ENCODE data around the gene RDH13.
"Not testable (repeated sequence)": the region's sequence is repeated elsewhere in the genome, so short reads cannot be mapped to it uniquely, and the experiment has no call there.

The RDH13 gene

GRCh38 chr19:55109527-55110291, 46.8 kb upstream of the RDH13 start:
- Histone ChIP-seq H3K27ac (replicated peaks) (no peak overlapping the region), H3K27me3 (ENCODE audit: insufficient read depth, poor library complexity, severe bottlenecking) (no peaks in the 10 kb centered on the region), H3K4me3 (replicated peaks; ENCODE audit: insufficient read depth, low read length) (no peak overlapping the region)
- TF ChIP-seq, protein P1, sequence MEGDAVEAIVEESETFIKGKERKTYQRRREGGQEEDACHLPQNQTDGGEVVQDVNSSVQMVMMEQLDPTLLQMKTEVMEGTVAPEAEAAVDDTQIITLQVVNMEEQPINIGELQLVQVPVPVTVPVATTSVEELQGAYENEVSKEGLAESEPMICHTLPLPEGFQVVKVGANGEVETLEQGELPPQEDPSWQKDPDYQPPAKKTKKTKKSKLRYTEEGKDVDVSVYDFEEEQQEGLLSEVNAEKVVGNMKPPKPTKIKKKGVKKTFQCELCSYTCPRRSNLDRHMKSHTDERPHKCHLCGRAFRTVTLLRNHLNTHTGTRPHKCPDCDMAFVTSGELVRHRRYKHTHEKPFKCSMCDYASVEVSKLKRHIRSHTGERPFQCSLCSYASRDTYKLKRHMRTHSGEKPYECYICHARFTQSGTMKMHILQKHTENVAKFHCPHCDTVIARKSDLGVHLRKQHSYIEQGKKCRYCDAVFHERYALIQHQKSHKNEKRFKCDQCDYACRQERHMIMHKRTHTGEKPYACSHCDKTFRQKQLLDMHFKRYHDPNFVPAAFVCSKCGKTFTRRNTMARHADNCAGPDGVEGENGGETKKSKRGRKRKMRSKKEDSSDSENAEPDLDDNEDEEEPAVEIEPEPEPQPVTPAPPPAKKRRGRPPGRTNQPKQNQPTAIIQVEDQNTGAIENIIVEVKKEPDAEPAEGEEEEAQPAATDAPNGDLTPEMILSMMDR (IDR thresholded peaks at IDR 0.05; ENCODE audit: insufficient read depth, low read length): no peak
- TF ChIP-seq GABPA (IDR thresholded peaks at IDR 0.05; ENCODE audit: low read depth) (no peak), POLR2AphosphoS5 (IDR thresholded peaks at IDR 0.05; ENCODE audit: low read depth) (no peak), SPI1 (IDR thresholded peaks at IDR 0.05; ENCODE audit: borderline replicate concordance, low read depth) (no peak), REST (IDR thresholded peaks at IDR 0.05; ENCODE audit: insufficient replicate concordance, low read depth) (no peak)
- DNase-seq (ENCODE audit: low read depth in 1 of 2, low spot score in 1 of 2): no peak

DNA sequence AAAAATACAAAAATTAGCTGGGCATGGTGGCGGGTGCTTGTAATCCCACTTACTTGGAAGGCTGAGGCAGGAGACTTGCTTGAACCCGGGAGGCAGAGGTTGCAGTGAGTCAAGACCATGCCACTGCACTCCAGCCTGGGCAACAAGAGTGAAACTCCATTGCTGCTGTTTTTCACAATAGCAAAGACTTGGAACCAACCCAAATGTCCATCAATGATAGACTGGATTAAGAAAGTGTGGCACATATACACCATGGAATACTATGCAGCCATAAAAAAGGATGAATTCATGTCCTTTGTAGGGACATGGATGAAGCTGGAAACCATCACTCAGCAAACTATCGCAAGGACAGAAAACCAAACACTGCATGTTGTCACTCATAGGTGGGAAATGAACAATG, 44.3 kb upstream of the RDH13 start:
- not testable (repeated sequence) for H3K27me3 ChIP-seq (ENCODE audit: insufficient read depth, poor library complexity, severe bottlenecking); H3K4me3 ChIP-seq (replicated peaks; ENCODE audit: insufficient read depth, low read length); DNase-seq (ENCODE audit: low read depth in 1 of 2, low spot score in 1 of 2); H3K27ac ChIP-seq (replicated peaks)

GRCh38 chr19:55106591-55106990, 43.6 kb upstream of the RDH13 start:
- Histone ChIP-seq H3K27ac (replicated peaks) (no peak overlapping the region), H3K4me3 (replicated peaks; ENCODE audit: insufficient read depth, low read length) (no peak overlapping the region), H3K27me3 (ENCODE audit: insufficient read depth, poor library complexity, severe bottlenecking) (no peaks in the 10 kb centered on the region)
- TF ChIP-seq SPI1 (IDR thresholded peaks at IDR 0.05; ENCODE audit: borderline replicate concordance, low read depth): no peak
- TF ChIP-seq, protein P1 (IDR thresholded peaks at IDR 0.05; ENCODE audit: insufficient read depth, low read length): no peak
- no peak for TF ChIP-seq POLR2AphosphoS5 (IDR thresholded peaks at IDR 0.05; ENCODE audit: low read depth)
- TF ChIP-seq GABPA (IDR thresholded peaks at IDR 0.05; ENCODE audit: low read depth): no peak
- no peak for TF ChIP-seq REST (IDR thresholded peaks at IDR 0.05; ENCODE audit: insufficient replicate concordance, low read depth)
- no peak for DNase-seq (ENCODE audit: low read depth in 1 of 2, low spot score in 1 of 2)

DNA sequence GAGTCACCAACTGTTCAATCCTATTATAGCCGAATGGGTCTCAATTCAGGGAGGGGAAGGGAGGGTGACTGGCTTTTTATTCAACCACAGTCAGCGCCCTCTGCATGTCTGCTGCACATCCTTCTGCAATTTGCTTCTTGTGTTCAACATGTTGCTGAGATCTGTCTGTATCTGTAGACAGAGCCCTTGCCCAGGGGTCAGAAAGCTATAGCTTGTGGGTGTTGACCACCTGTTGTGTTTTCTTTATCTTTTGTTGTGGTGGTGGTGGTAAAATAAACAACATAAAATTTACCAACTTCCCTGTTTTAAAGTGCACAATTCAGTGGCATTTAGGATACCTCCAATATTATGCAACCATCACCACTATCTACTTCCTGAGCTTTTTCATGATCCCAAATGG, 42.3 kb upstream of the RDH13 start:
- no peak overlapping the region for H3K4me3 ChIP-seq (replicated peaks; ENCODE audit: insufficient read depth, low read length)
- no peak for DNase-seq (ENCODE audit: low read depth in 1 of 2, low spot score in 1 of 2)
- no peak for TF ChIP-seq SPI1 (IDR thresholded peaks at IDR 0.05; ENCODE audit: borderline replicate concordance, low read depth)
- TF ChIP-seq POLR2AphosphoS5 (IDR thresholded peaks at IDR 0.05; ENCODE audit: low read depth): no peak
- TF ChIP-seq, protein P1 (IDR thresholded peaks at IDR 0.05; ENCODE audit: insufficient read depth, low read length): no peak
- TF ChIP-seq GABPA (IDR thresholded peaks at IDR 0.05; ENCODE audit: low read depth): no peak
- no peak for TF ChIP-seq REST (IDR thresholded peaks at IDR 0.05; ENCODE audit: insufficient replicate concordance, low read depth)
- no peak overlapping the region for H3K27ac ChIP-seq (replicated peaks)
- no peaks in the 10 kb centered on the region for H3K27me3 ChIP-seq (ENCODE audit: insufficient read depth, poor library complexity, severe bottlenecking)

Data from HL-60 (cell line).